Right ventricle myocardium superior (tissue), 1 donor: Measurements from ENCODE around the gene ATP13A3. TPM values are rescaled to one million over a fixed set of nuclear protein-coding genes. Genes with fewer than 3 reads are reported as not detected.
"Not testable (repeated sequence)": the region's sequence is repeated elsewhere in the genome, so short reads cannot be mapped to it uniquely, and the experiment has no call there.

Experiments
- ATAC-seq: fragments of 200-7000 bp; cut with Tn5 transposase; one replicate; pipeline ENCODE4 v1.9.1; 2020; ENCODE audit warnings: mild to moderate bottlenecking; ENCODE audit not compliant: poor library complexity
- DNase-seq: peaks from one replicate; pipeline ENCODE4 v3.0.0-alpha.2; 2020
- intact Hi-C: fragments of 100-400 bp; cut with DNase I; formaldehyde crosslinking; loops from one replicate; pipeline ENCODE4 v1.11.2; 2022
- total RNA-seq: library from RNA; stranded (reverse); fragmentation: NEBNext Ultra II Directional; extraction: Animal tissue kit (Norgen Biotek cat#: 25700); gene quantifications from one replicate; pipeline ENCODE4 v1.2.1, GENCODE V29; 2021
- donor health status: DM: no; HTN: yes; CAD: no; lungs with severe emphysema.

The ATP13A3 gene
- total RNA-seq, 1 donor from 2014 or later: 60.4 TPM

DNA sequence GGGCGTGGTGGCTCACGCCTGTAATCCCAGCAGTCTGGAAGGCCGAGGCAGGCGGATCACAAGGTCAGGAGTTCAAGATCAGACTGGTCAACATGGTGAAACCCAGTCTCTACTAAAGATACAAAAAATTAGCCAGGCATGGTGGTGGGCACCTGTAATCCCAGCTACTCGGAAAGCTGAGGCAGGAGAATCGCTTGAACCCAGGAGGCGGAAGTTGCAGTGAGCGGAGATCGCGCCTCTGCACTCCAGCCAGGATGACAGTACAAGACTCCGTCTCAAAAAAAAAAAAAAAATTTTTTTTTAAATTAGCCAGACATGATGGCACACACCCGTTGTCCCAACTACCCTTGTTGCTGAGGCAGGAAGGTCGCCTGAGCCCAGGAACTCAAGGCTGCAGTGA lies 4.0 kb downstream of the ATP13A3 start:
- ATAC-seq, intact Hi-C loops, DNase-seq: not testable (repeated sequence)

- ATAC-seq: no peak
- intact Hi-C loops: no loop called here
- DNase-seq: no peak
These were observed 4.6 kb downstream of the ATP13A3 start for GRCh38 chr3:194482196-194482593.

- ATAC-seq (no peak), DNase-seq (no peak)
- intact Hi-C loops: no loop called here
These were observed 5.1 kb downstream of the ATP13A3 start for GRCh38 chr3:194481525-194482195.

DNA sequence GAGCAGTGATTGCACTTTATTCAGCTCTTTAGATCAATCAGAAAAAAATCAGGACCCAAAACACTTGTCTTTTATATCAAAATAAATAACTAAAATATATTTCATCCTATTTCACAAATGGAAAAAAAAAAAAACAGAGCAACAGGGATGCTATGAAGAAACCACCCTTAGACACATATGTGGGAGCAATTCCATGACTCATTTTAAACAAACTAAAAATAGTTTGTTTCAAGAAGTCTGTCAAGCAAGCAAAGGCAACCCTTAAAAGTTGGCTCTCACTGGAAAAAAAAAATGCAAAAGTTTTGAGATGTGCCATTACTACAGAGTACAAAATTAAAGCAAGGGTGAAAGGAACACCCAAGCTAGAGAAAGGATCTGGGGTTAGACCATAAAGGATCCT lies 5.7 kb downstream of the ATP13A3 start:
- ATAC-seq (no peak), DNase-seq (no peak)
- intact Hi-C loops: no loop called here

GRCh38 chr3:194476784-194477183 lies 10.0 kb downstream of the ATP13A3 start:
- ATAC-seq (peak; percentile 86), DNase-seq (peak; percentile 61)

GRCh38 chr3:194475978-194476377 lies 10.8 kb downstream of the ATP13A3 start:
- intact Hi-C loops: loop anchor here (5.0 kb wide), 1 partner anchor 101 kb away; no protein-coding TSS in a partner anchor
- ATAC-seq (no peak), DNase-seq (no peak)

More at GRCh38 chr3:194476784-194477183, 10.0 kb downstream of the ATP13A3 start:
- intact Hi-C loops: loop anchor here (5.0 kb wide), 1 partner anchor 101 kb away; no protein-coding TSS in a partner anchor

DNA sequence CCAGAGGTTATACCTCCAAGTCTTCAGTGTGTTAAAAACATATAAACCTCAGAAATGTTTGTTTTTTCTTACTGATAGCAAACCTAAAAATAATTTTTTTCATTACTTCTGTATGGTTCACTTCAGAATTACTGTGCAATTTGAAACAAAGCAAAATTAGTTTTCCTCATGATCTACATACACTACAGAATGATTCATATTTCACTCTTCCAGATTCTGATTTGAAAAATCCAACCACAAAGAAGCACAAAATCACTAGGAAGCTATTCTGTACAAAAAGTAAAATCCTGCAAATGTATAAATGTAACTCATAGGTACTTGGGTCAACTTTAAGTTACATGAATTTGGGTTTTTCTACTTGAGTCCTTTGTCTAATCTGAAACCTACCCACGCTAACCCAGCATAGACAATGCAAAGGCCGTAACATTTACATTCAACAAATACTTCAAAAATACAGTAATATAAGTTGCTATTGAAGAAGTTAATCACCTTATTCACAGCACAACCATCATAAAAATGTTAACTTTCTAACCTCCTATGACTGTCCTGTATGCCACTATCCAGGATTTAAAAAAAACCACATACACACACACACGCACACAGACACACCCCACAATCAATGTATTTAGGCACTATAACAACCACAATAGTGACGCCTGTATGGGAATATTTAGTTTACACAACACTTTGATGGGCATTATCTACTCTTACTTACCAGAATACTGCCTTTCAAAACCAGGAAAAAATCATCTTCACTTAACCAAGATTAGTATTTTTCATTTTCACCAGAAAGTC lies 11.5 kb downstream of the ATP13A3 start:
- intact Hi-C loops: loop anchor here (5.0 kb wide), 1 partner anchor 102 kb away; no protein-coding TSS in a partner anchor

DNA sequence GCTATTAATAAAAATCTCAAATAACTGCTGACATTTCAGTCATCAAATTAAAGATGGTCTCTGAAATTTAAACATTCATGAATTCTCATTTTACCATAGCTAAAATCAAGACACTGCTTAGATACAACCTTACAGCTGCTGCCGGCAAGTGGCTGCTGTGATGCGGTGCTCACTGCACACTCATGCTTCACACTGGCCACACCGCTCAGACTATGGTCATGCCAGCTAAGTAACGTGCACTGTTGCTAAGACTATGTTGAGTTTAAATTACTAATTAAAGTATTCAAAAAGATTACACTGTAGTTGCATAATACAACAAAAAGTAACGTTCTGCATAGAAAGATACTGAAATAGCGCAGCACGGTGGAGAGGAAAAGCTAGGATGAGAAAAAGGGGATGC lies 12.1 kb downstream of the ATP13A3 start:
- DNase-seq: no peak
- intact Hi-C loops: loop anchor here (5.0 kb wide), 2 partner anchors 103 to 118 kb away; no protein-coding TSS in a partner anchor
- no peak for ATAC-seq

More for the DNA sequence above, 11.5 kb downstream of the ATP13A3 start:
- DNase-seq: no peak
- ATAC-seq: no peak

GRCh38 chr3:194472290-194472920 lies 14.4 kb downstream of the ATP13A3 start:
- DNase-seq: no peak
- peak; percentile 61 for ATAC-seq
- intact Hi-C loops: loop anchor here (5.0 kb wide), 1 partner anchor 120 kb away; no protein-coding TSS in a partner anchor

- ATAC-seq (no peak), DNase-seq (no peak)
- intact Hi-C loops: loop anchor here (5.0 kb wide), 1 partner anchor 120 kb away; no protein-coding TSS in a partner anchor
These were observed 14.9 kb downstream of the ATP13A3 start for GRCh38 chr3:194471863-194472262.

DNA sequence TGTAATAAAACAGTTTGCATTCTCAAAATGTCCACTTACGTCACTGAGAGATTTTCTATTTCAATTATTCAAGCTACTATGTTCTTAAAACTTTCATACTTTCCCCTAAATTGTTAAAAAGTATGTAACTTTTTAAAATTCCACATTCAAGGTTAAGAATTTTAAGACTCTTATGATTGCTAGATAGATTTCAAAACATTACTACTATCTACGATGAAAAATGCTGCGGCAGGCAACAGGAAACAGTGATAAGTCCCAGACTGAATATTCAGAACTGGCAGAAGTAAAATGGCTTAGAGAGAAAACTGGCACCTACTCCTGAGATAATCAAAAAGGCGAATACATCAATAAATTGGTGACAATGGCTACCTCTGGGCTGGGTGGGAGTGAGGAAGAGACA lies 16.2 kb downstream of the ATP13A3 start:
- DNase-seq (no peak), ATAC-seq (no peak)
- intact Hi-C loops: loop anchor here (5.0 kb wide), 1 partner anchor 122 kb away; no protein-coding TSS in a partner anchor

- no peak for DNase-seq
- intact Hi-C loops: loop anchor here (5.0 kb wide), 1 partner anchor 122 kb away; no protein-coding TSS in a partner anchor
These were observed 16.8 kb downstream of the ATP13A3 start for GRCh38 chr3:194469977-194470376.

DNA sequence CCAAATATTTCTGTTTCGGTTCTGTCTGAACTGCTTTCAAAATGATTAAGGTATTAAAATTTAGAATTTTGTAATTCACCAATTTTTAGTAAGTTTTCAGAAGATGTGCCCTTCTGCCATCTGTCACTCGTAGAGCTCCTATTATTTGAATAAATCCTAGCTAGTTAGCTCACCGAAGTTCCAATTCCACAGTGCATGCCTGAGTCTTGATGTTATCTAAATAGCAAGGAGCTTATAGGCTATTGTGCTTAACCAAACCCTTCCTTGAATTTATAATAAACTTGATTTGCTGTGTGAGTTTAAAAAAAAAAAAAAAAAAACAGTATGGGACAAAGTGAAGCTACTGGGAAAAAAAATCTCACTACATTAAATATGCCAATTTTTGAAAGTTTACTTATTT lies 18.7 kb downstream of the ATP13A3 start:
- DNase-seq (no peak), ATAC-seq (no peak)
- intact Hi-C loops: no loop called here

More at GRCh38 chr3:194469977-194470376, 16.8 kb downstream of the ATP13A3 start:
- no peak for ATAC-seq

GRCh38 chr3:194466761-194467356 lies 19.9 kb downstream of the ATP13A3 start:
- no peak for ATAC-seq

GRCh38 chr3:194465920-194466570 lies 20.8 kb downstream of the ATP13A3 start:
- intact Hi-C loops: no loop called here
- ATAC-seq (no peak), DNase-seq (no peak)

More at GRCh38 chr3:194466761-194467356, 19.9 kb downstream of the ATP13A3 start:
- intact Hi-C loops: no loop called here
- no peak for DNase-seq

DNA sequence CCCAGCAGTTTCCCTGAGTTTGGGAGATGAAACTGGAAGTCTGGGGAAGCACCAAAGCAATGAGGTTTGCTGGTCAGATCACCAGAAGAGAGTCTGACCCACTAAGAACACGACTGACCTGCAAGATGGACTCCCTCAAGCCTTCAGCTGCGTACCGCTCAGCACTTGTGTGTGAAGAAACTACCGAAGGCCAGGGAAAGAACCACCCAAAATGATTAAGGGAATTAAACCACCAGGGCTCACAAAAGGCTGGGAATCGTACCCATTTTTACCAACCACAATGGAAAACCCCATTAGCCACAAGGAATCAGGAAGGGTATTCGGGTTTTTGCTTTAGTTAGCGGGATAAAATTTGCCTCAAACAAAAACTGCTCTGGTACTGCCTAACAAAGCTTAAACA lies 21.6 kb downstream of the ATP13A3 start:
- intact Hi-C loops: no loop called here
- ATAC-seq (no peak), DNase-seq (no peak)

- intact Hi-C loops: no loop called here
- DNase-seq (no peak), ATAC-seq (no peak)
These were observed 22.1 kb downstream of the ATP13A3 start for GRCh38 chr3:194464692-194465091.

DNA sequence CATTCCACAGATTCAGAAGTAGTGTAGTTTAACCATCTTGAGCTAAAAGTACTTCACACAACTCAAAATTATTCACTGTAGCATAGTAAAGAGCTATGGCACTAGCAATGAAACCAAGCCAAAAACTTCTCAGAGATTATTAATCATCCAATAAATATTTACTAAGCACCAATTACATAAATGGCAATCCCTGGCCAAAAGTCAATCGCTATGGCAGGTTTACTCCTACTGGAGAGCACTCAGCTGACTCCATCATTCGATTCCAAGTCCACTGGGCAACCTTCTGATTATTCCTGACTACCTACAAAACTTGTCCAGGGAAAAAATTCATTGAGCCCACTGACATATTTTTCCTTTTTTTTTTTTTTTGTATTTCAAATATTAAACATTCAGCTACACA lies 23.9 kb downstream of the ATP13A3 start:
- DNase-seq (no peak), ATAC-seq (no peak)
- intact Hi-C loops: no loop called here
